ENCODE data around the gene AFAP1L1. TPM values are rescaled to one million over a fixed set of nuclear protein-coding genes. Genes with fewer than 3 reads are reported as not detected.

AFAP1L1 gene
- total RNA-seq, 1 donor: 1.1 TPM

- DNase-seq (ENCODE audit: insufficient read length, low spot score, missing footprints): no peak
- H3K4me1 ChIP-seq (ENCODE audit: insufficient read depth, low read length): peaks cover 4% of the 10 kb centered on the region
These were observed 108.9 kb downstream of the AFAP1L1 start for GRCh38 chr5:149380466-149381121.

GRCh38 chr5:149381261-149381985 lies 109.8 kb downstream of the AFAP1L1 start:
- Histone ChIP-seq H3K4me1 (ENCODE audit: insufficient read depth, low read length) (peaks cover 4% of the 10 kb centered on the region), H3K79me2 (ENCODE audit: insufficient read depth, low read length) (no peaks in the 10 kb centered on the region), H3K4me3 (ENCODE audit: insufficient read depth, low read length) (no peak overlapping the region), H3K4me2 (ENCODE audit: insufficient read depth, low read length) (no peak overlapping the region), H3K27ac (ENCODE audit: low read depth, low read length) (no peak overlapping the region), H4K20me1 (ENCODE audit: insufficient read depth, low read length) (no peaks in the 10 kb centered on the region), H2AFZ (ENCODE audit: low read length) (peak overlapping the region; percentile 51), H3K36me3 (ENCODE audit: insufficient read depth, low read length) (no peaks in the 10 kb centered on the region), H3K9me3 (ENCODE audit: low read depth, low read length) (no peaks in the 10 kb centered on the region), H3K27me3 (ENCODE audit: insufficient read depth, low read length) (no peaks in the 10 kb centered on the region)
- no peak for DNase-seq (ENCODE audit: insufficient read length, low spot score, missing footprints)
- TF ChIP-seq CTCF (IDR thresholded peaks at IDR 0.05; ENCODE audit: extremely low read depth, low read depth, low read length): no peak

More at GRCh38 chr5:149380466-149381121, 108.9 kb downstream of the AFAP1L1 start:
- Histone ChIP-seq H3K36me3 (ENCODE audit: insufficient read depth, low read length) (no peaks in the 10 kb centered on the region), H3K4me2 (ENCODE audit: insufficient read depth, low read length) (no peak overlapping the region), H3K27ac (ENCODE audit: low read depth, low read length) (no peak overlapping the region), H3K79me2 (ENCODE audit: insufficient read depth, low read length) (no peaks in the 10 kb centered on the region), H3K27me3 (ENCODE audit: insufficient read depth, low read length) (no peaks in the 10 kb centered on the region), H3K9me3 (ENCODE audit: low read depth, low read length) (no peaks in the 10 kb centered on the region), H2AFZ (ENCODE audit: low read length) (no peak overlapping the region), H4K20me1 (ENCODE audit: insufficient read depth, low read length) (no peaks in the 10 kb centered on the region), H3K4me3 (ENCODE audit: insufficient read depth, low read length) (no peak overlapping the region)
- TF ChIP-seq CTCF (IDR thresholded peaks at IDR 0.05; ENCODE audit: extremely low read depth, low read depth, low read length): no peak

- peaks cover 9% of the 10 kb centered on the region for H3K4me1 ChIP-seq (ENCODE audit: insufficient read depth, low read length)
- no peak overlapping the region for H3K27ac ChIP-seq (ENCODE audit: low read depth, low read length)
- H3K36me3 ChIP-seq (ENCODE audit: insufficient read depth, low read length): no peaks in the 10 kb centered on the region
- H3K4me2 ChIP-seq (ENCODE audit: insufficient read depth, low read length): no peak overlapping the region
- no peaks in the 10 kb centered on the region for H3K9me3 ChIP-seq (ENCODE audit: low read depth, low read length)
- H3K27me3 ChIP-seq (ENCODE audit: insufficient read depth, low read length): no peaks in the 10 kb centered on the region
- no peaks in the 10 kb centered on the region for H3K79me2 ChIP-seq (ENCODE audit: insufficient read depth, low read length)
- H2AFZ ChIP-seq (ENCODE audit: low read length): peak overlapping the region; percentile 51
- H4K20me1 ChIP-seq (ENCODE audit: insufficient read depth, low read length): no peaks in the 10 kb centered on the region
- TF ChIP-seq CTCF (IDR thresholded peaks at IDR 0.05; ENCODE audit: extremely low read depth, low read depth, low read length): peak; percentile 83
- DNase-seq (ENCODE audit: insufficient read length, low spot score, missing footprints): peak; percentile 99
- no peak overlapping the region for H3K4me3 ChIP-seq (ENCODE audit: insufficient read depth, low read length)
These were observed 110.3 kb downstream of the AFAP1L1 start for GRCh38 chr5:149381986-149382338.

GRCh38 chr5:149382517-149383220 lies 111.0 kb downstream of the AFAP1L1 start:
- Histone ChIP-seq H3K27ac (ENCODE audit: low read depth, low read length) (no peak overlapping the region), H3K4me3 (ENCODE audit: insufficient read depth, low read length) (no peak overlapping the region), H3K36me3 (ENCODE audit: insufficient read depth, low read length) (no peaks in the 10 kb centered on the region), H3K4me2 (ENCODE audit: insufficient read depth, low read length) (no peak overlapping the region), H3K9me3 (ENCODE audit: low read depth, low read length) (no peaks in the 10 kb centered on the region), H3K27me3 (ENCODE audit: insufficient read depth, low read length) (no peaks in the 10 kb centered on the region), H2AFZ (ENCODE audit: low read length) (no peak overlapping the region), H4K20me1 (ENCODE audit: insufficient read depth, low read length) (no peaks in the 10 kb centered on the region), H3K79me2 (ENCODE audit: insufficient read depth, low read length) (no peaks in the 10 kb centered on the region), H3K4me1 (ENCODE audit: insufficient read depth, low read length) (peaks cover 16% of the 10 kb centered on the region)
- no peak for TF ChIP-seq CTCF (IDR thresholded peaks at IDR 0.05; ENCODE audit: extremely low read depth, low read depth, low read length)
- no peak for DNase-seq (ENCODE audit: insufficient read length, low spot score, missing footprints)
